ENCODE results near the gene PAH. TPM values are rescaled to one million over a fixed set of nuclear protein-coding genes. Genes with fewer than 3 reads are reported as not detected.

The PAH gene
- total and polyA plus RNA-seq, 2 of the 13 experiments (the other 11 are each of a cell fraction or from before 2014, with no cell fraction given): 192 to 451 TPM

- peak; percentile 82; the same call in 1 of the 2 replicates for TF ChIP-seq ZNF33A (CRISPR knock-in tag; IDR thresholded peaks at IDR 0.05; ENCODE audit: borderline replicate concordance)
- TF ChIP-seq ZBTB20 (CRISPR knock-in tag; IDR thresholded peaks at IDR 0.05; ENCODE audit: borderline replicate concordance, low read depth): no peak
- peak; percentile 70 for TF ChIP-seq POLR2AphosphoS5 (IDR thresholded peaks at IDR 0.05; ENCODE audit: low read depth, low read length)
- TF ChIP-seq ZNF280D (CRISPR knock-in tag; IDR thresholded peaks at IDR 0.05): peak; percentile 76; the same call in 1 of the 2 replicates
- TF ChIP-seq RFX3 (CRISPR knock-in tag; IDR thresholded peaks at IDR 0.05): no peak
- no peak for TF ChIP-seq ATF6 (CRISPR knock-in tag; conservative IDR thresholded peaks at IDR 0.05)
- peak; percentile 66; the same call in 1 of the 2 replicates for TF ChIP-seq REPIN1 (CRISPR knock-in tag; IDR thresholded peaks at IDR 0.05; ENCODE audit: borderline replicate concordance, low read depth)
- TF ChIP-seq ZNF563 (CRISPR knock-in tag; IDR thresholded peaks at IDR 0.05): 0 out of 2 replicates have a peak, but pooled peaks have one; percentile 59
- TF ChIP-seq PCBP1 (IDR thresholded peaks at IDR 0.05; ENCODE audit: borderline replicate concordance, low read depth, low read length): no peak
- TF ChIP-seq JUNB (CRISPR knock-in tag; IDR thresholded peaks at IDR 0.05; ENCODE audit: borderline replicate concordance): no peak
- peak; percentile 51; the same call in 1 of the 2 replicates for TF ChIP-seq TP53 (CRISPR knock-in tag; conservative IDR thresholded peaks at IDR 0.05)
- TF ChIP-seq ZNF256 (CRISPR knock-in tag; conservative IDR thresholded peaks at IDR 0.05): peak; percentile 77
- TF ChIP-seq ZNF598 (CRISPR knock-in tag; IDR thresholded peaks at IDR 0.05; ENCODE audit: borderline replicate concordance): no peak
- TF ChIP-seq EZH2 (conservative IDR thresholded peaks at IDR 0.05; ENCODE audit: low read depth, low read length): no peak
- TF ChIP-seq WIZ (CRISPR knock-in tag; IDR thresholded peaks at IDR 0.05): peak; percentile 25; the same call in 1 of the 2 replicates
- TF ChIP-seq MAF1 (CRISPR knock-in tag; IDR thresholded peaks at IDR 0.05; ENCODE audit: borderline replicate concordance): peak; percentile 69; the same call in 1 of the 2 replicates
- 0 out of 2 replicates have a peak, but pooled peaks have one; percentile 31 for TF ChIP-seq RFXANK (CRISPR knock-in tag; IDR thresholded peaks at IDR 0.05)
- TF ChIP-seq RARA (CRISPR knock-in tag; IDR thresholded peaks at IDR 0.05): peak; percentile 82
- TF ChIP-seq YEATS2 (CRISPR knock-in tag; IDR thresholded peaks at IDR 0.05; ENCODE audit: borderline replicate concordance): no peak
- TF ChIP-seq ZNF121 (CRISPR knock-in tag; IDR thresholded peaks at IDR 0.05): peak; percentile 39; the same call in 1 of the 2 replicates
- no peak for TF ChIP-seq STAT5B (CRISPR knock-in tag; IDR thresholded peaks at IDR 0.05)
- TF ChIP-seq SYNCRIP (IDR thresholded peaks at IDR 0.05; ENCODE audit: insufficient read depth, low read depth, low read length): no peak
- no peak for TF ChIP-seq PHF20 (CRISPR knock-in tag; IDR thresholded peaks at IDR 0.05)
- TF ChIP-seq ZNF850 (CRISPR knock-in tag; conservative IDR thresholded peaks at IDR 0.05): no peak
- no peak for TF ChIP-seq ADNP (CRISPR knock-in tag; IDR thresholded peaks at IDR 0.05)
- no peak for TF ChIP-seq FOXA1 (IDR thresholded peaks at IDR 0.05)
- TF ChIP-seq FOXA1 (CRISPR knock-in tag; IDR thresholded peaks at IDR 0.05): no peak
Observed at GRCh38 chr12:102885043-102885932, 31.8 kb downstream of the PAH start (continued).

Measured in HepG2 (cell line).